ENCODE data around the gene GRM7. TPM values are rescaled to one million over a fixed set of nuclear protein-coding genes. Genes with fewer than 3 reads are reported as not detected.
A peak's percentile ranks its signal among the peaks of the same experiment; 100 is the strongest.

GRM7 gene
- total RNA-seq, 4 donors from 2014 or later = 0.29 to 15.8 (median 0.67) TPM

DNA sequence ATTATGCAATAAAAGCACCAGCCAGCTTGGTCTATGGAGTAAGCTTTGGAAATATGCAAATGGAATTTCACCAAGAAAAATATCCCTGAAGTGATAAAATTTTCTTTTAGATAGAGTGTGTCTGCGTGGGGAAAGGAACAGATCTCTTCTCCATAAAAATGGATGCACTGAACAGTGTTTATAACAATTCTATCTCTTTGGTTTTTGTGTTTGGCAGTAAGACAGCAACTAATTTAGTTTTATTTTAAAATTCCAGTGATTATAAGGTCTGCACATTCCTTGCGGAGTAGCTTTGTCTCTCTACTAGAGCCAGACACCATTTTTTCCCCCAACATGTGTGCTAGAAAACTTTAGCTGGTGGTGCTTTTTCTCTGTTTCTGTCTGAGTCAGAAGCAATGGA lies 712.4 kb downstream of the GRM7 start:
- no peaks in the 10 kb centered on the region for H3K4me1 ChIP-seq
- H3K9me3 ChIP-seq = no peaks in the 10 kb centered on the region
- H3K36me3 ChIP-seq = no peaks in the 10 kb centered on the region
- H3K4me3 ChIP-seq = no peak overlapping the region
- H3K27me3 ChIP-seq = no peaks in the 10 kb centered on the region
- peak overlapping the region in 1 of 2 donors; percentile 25 for H3K27ac ChIP-seq
- intact Hi-C loops (cut with DNase I; ENCODE audit: low total_unique reads) = no loop called here
- TF ChIP-seq POLR2A (IDR thresholded peaks at IDR 0.05) = no peak
- TF ChIP-seq, protein P1, sequence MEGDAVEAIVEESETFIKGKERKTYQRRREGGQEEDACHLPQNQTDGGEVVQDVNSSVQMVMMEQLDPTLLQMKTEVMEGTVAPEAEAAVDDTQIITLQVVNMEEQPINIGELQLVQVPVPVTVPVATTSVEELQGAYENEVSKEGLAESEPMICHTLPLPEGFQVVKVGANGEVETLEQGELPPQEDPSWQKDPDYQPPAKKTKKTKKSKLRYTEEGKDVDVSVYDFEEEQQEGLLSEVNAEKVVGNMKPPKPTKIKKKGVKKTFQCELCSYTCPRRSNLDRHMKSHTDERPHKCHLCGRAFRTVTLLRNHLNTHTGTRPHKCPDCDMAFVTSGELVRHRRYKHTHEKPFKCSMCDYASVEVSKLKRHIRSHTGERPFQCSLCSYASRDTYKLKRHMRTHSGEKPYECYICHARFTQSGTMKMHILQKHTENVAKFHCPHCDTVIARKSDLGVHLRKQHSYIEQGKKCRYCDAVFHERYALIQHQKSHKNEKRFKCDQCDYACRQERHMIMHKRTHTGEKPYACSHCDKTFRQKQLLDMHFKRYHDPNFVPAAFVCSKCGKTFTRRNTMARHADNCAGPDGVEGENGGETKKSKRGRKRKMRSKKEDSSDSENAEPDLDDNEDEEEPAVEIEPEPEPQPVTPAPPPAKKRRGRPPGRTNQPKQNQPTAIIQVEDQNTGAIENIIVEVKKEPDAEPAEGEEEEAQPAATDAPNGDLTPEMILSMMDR (IDR thresholded peaks at IDR 0.05) = no peak
- DNase-seq = no peak

DNA sequence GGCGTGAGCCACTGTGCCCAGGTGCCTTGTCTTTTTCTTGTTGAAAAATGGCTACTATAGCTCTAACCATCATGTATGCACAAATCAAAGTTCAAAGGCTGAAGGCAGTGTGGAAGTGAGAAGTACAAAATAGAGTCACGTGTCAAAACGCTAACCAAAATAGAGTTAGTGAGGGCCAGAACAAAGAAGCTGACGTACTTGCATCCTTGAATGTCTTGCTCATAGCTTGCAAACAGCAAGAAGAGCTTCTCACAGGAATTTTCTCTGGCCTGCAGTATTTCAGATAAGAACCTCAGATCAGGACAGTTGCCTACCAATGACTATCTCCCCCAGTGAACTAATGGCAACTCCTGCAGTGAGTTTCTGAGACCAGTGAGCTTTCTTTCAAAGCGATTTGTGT lies 713.5 kb downstream of the GRM7 start:
- DNase-seq = no peak
- no peak overlapping the region for H3K27ac ChIP-seq
- no peaks in the 10 kb centered on the region for H3K27me3 ChIP-seq
- intact Hi-C loops (cut with DNase I; ENCODE audit: low total_unique reads) = no loop called here
- TF ChIP-seq, protein P1 (IDR thresholded peaks at IDR 0.05) = no peak
- no peak for TF ChIP-seq POLR2A (IDR thresholded peaks at IDR 0.05)
- no peaks in the 10 kb centered on the region for H3K36me3 ChIP-seq
- H3K4me1 ChIP-seq = no peaks in the 10 kb centered on the region
- no peak overlapping the region for H3K4me3 ChIP-seq
- H3K9me3 ChIP-seq = no peaks in the 10 kb centered on the region

DNA sequence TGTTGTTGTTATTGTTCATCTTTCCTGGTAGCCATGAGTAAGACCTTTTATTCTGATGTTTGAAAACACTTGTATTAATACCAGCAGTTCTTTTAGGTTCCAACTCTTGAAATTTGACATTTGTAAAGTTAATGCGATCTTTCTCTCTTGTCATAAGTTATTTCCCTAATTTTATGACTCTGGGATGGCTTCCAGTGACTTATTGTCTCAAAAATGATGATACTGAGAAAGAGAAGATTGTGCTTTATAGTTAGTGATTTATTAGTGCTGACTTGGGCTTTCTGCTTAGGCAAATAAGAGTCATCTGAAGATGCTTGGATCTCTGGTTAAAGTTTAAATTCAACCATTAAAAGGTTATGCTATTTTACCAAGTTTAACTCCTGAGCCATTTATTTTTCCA lies 715.2 kb downstream of the GRM7 start:
- Histone ChIP-seq H3K27ac (no peak overlapping the region), H3K36me3 (no peaks in the 10 kb centered on the region), H3K27me3 (no peaks in the 10 kb centered on the region), H3K9me3 (no peaks in the 10 kb centered on the region), H3K4me1 (no peaks in the 10 kb centered on the region), H3K4me3 (no peak overlapping the region)
- intact Hi-C loops (cut with DNase I; ENCODE audit: low total_unique reads) = no loop called here
- no peak for TF ChIP-seq POLR2A (IDR thresholded peaks at IDR 0.05)
- TF ChIP-seq, protein P1 (IDR thresholded peaks at IDR 0.05) = no peak
- no peak for DNase-seq

DNA sequence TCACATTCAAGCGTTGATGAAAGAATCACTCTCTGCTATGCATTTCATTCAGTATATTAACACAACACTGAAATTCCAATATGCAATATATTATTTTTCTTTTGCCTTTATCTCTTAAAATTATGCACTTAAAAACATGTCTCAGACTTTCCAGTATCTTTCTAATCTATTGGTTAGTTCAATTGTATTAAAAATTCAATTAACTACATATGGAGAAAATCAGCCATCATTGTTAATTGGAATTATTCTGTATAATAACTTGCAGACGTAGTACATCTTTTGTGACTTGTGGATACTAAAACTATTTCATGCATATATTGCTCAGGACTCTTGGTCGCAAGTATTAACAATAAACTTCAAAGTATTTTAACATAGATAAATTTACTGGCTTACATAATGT lies 715.6 kb downstream of the GRM7 start:
- Histone ChIP-seq H3K4me3 (no peak overlapping the region), H3K9me3 (no peaks in the 10 kb centered on the region), H3K27ac (no peak overlapping the region), H3K4me1 (no peaks in the 10 kb centered on the region), H3K36me3 (no peaks in the 10 kb centered on the region), H3K27me3 (no peaks in the 10 kb centered on the region)
- DNase-seq = no peak
- TF ChIP-seq POLR2A (IDR thresholded peaks at IDR 0.05) = no peak
- intact Hi-C loops (cut with DNase I; ENCODE audit: low total_unique reads) = no loop called here

DNA sequence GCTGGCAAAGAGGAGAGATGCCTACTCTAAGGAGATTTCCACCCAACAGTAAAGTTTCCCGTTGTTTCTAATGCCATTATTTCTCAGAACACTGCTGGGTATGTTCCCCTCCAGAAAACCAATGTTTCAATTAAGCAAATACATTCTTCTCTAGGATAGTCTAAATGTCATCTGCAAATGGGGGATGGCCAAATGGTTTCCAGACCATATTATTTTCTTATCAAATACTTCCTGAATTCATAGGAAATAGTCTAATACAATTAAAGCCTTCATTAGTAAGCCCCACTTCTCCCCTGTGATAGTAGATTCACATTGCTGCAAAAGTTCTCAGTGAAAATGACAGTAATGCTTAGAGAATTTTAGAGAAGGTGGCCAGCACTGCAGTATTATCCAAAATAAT lies 716.6 kb downstream of the GRM7 start:
- Histone ChIP-seq H3K4me1 (no peaks in the 10 kb centered on the region), H3K4me3 (no peak overlapping the region), H3K36me3 (no peaks in the 10 kb centered on the region), H3K27me3 (no peaks in the 10 kb centered on the region), H3K9me3 (no peaks in the 10 kb centered on the region), H3K27ac (no peak overlapping the region)
- no peak for DNase-seq
- TF ChIP-seq POLR2A (IDR thresholded peaks at IDR 0.05) = no peak
- TF ChIP-seq, protein P1 (IDR thresholded peaks at IDR 0.05) = no peak
- intact Hi-C loops (cut with DNase I; ENCODE audit: low total_unique reads) = no loop called here

DNA sequence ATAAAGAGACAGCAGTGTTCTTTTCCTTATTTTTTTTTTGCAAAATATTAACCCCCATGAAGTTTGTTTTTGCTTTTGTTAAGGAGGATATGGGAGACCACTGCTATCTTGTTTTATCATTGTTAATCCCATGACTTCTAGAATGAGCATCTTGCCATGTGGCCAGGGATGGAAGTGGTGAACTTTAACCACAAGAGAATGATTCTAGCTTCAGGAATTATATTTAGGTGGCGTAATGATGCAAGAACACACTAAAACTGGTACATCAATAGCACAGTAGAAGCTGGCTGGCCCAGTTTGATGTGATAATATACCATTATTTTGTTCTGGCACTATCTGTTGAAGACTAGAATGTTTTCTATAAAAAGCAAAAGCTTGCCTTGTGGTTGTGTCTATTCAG lies 720.9 kb downstream of the GRM7 start:
- no peak for DNase-seq

More for the DNA sequence above, 720.9 kb downstream of the GRM7 start:
- Histone ChIP-seq H3K4me3 (no peak overlapping the region), H3K36me3 (no peaks in the 10 kb centered on the region), H3K4me1 (no peaks in the 10 kb centered on the region), H3K27ac (no peak overlapping the region), H3K9me3 (no peaks in the 10 kb centered on the region), H3K27me3 (no peaks in the 10 kb centered on the region)
- intact Hi-C loops (cut with DNase I; ENCODE audit: low total_unique reads) = no loop called here
- TF ChIP-seq, protein P1 (IDR thresholded peaks at IDR 0.05) = no peak
- no peak for TF ChIP-seq POLR2A (IDR thresholded peaks at IDR 0.05)
